Right cardiac atrium (tissue), 5 donors: ENCODE measurements around the gene TOP3B. TPM values are rescaled to one million over a fixed set of nuclear protein-coding genes. Genes with fewer than 3 reads are reported as not detected.

Source experiments
- ATAC-seq, 2 donors: fragments of 200-7000 bp; cut with Tn5 transposase; one replicate each; pipeline versions ENCODE4 v1.8.0 to v1.9.1; 2020; ENCODE audit warnings: moderate library complexity in 2 of 2, mild to moderate bottlenecking in 1 of 2
- DNase-seq, 3 donors: peaks; one replicate each; pipeline ENCODE4 v3.0.0-alpha.2; 2020
- H3K27ac ChIP-seq: one replicate; pipeline ENCODE4 v1.5.1; 2013; ENCODE audit warnings: mild to moderate bottlenecking, low read length, control low read depth, moderate library complexity
- H3K27me3 ChIP-seq: one replicate; pipeline ENCODE4 v1.6.1; 2013; ENCODE audit not compliant: control insufficient read depth, insufficient read depth
- H3K4me1 ChIP-seq: one replicate; pipeline ENCODE4 v1.6.1; 2013; ENCODE audit warnings: low read length; ENCODE audit not compliant: control insufficient read depth, insufficient read depth
- H3K4me3 ChIP-seq: one replicate; pipeline ENCODE4 v1.5.1; 2013; ENCODE audit warnings: low read length, control low read depth
- H3K9me3 ChIP-seq: one replicate; pipeline ENCODE4 v1.6.1; 2013; ENCODE audit warnings: low read length; ENCODE audit not compliant: control insufficient read depth
- WGBS: extraction: QIAGEN DNeasy Blood & Tissue Kit; methylation state at CpG from one replicate; pipeline ENCODE4 v1.1.7; 2013; 5-methylcytosine and 5-hydroxymethylcytosine counted together
- intact Hi-C, 4 donors: fragments of 100-400 bp; cut with DNase I; formaldehyde crosslinking; loops; one replicate each; pipeline versions ENCODE4 v1.11.0 to v1.14.0; 2022 to 2023
- long read RNA-seq, 4 donors: library from polyadenylated mRNA; unstranded; transcript quantifications; one replicate each; pipeline ENCODE4 v2.0.0, GENCODE V29; 2020 to 2021
- polyA plus RNA-seq: library from polyadenylated mRNA; stranded (reverse); fragments of 200-250 nt; gene quantifications from one replicate; pipeline ENCODE4 v1.2.3, GENCODE V29; 2013
- total RNA-seq, 4 donors: library from RNA; stranded (reverse); fragmentation: NEBNext Ultra II Directional; extraction: Animal tissue kit (Norgen Biotek cat#: 25700); gene quantifications; one replicate each; pipeline ENCODE4 v1.2.1, GENCODE V29; 2021
- donor health status: healthy with polysubstance abuse.
- donor health status: DM: no; HTN: yes; CAD: no.
- donor health status: DM: no; HTN: no; CAD: no.
- donor health status: DM: no; HTN: yes; CAD: no; lungs with severe emphysema.
- donor health status: DM: yes; HTN: yes; CAD: no.

TOP3B gene, protein sequence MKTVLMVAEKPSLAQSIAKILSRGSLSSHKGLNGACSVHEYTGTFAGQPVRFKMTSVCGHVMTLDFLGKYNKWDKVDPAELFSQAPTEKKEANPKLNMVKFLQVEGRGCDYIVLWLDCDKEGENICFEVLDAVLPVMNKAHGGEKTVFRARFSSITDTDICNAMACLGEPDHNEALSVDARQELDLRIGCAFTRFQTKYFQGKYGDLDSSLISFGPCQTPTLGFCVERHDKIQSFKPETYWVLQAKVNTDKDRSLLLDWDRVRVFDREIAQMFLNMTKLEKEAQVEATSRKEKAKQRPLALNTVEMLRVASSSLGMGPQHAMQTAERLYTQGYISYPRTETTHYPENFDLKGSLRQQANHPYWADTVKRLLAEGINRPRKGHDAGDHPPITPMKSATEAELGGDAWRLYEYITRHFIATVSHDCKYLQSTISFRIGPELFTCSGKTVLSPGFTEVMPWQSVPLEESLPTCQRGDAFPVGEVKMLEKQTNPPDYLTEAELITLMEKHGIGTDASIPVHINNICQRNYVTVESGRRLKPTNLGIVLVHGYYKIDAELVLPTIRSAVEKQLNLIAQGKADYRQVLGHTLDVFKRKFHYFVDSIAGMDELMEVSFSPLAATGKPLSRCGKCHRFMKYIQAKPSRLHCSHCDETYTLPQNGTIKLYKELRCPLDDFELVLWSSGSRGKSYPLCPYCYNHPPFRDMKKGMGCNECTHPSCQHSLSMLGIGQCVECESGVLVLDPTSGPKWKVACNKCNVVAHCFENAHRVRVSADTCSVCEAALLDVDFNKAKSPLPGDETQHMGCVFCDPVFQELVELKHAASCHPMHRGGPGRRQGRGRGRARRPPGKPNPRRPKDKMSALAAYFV
- total RNA-seq (10 to 100 TPM; 12.7 to 17.8 (median 13.8) TPM), polyA plus RNA-seq (11.1 TPM)
- long read RNA-seq, donor 1, full-length matches to known transcripts = 9 of 30 reads
- long read RNA-seq, donor 1, partial matches to known transcripts = 12 of 30 reads
- long read RNA-seq, donor 1, other reads (novel, unspliced or antisense) = 9 of 30 reads
- long read RNA-seq, donor 2, partial matches to known transcripts = 9 of 27 reads
- long read RNA-seq, donor 2, other reads (novel, unspliced or antisense) = 9 of 27 reads
- long read RNA-seq, donor 3, transcript TOP3B-201 (18 exons, 2,863 nt) = major isoform, 19 of 52 reads
- long read RNA-seq, donor 3, partial matches to known transcripts = 16 of 52 reads
- long read RNA-seq, donor 3, other reads (novel, unspliced or antisense) = 17 of 52 reads
- long read RNA-seq, donor 4, transcript TOP3B-201 (18 exons, 2,863 nt) = major isoform, 6 of 15 reads
- long read RNA-seq, donor 4, partial matches to known transcripts = 6 of 15 reads
- long read RNA-seq, donor 4, other reads (novel, unspliced or antisense) = 2 of 15 reads

DNA sequence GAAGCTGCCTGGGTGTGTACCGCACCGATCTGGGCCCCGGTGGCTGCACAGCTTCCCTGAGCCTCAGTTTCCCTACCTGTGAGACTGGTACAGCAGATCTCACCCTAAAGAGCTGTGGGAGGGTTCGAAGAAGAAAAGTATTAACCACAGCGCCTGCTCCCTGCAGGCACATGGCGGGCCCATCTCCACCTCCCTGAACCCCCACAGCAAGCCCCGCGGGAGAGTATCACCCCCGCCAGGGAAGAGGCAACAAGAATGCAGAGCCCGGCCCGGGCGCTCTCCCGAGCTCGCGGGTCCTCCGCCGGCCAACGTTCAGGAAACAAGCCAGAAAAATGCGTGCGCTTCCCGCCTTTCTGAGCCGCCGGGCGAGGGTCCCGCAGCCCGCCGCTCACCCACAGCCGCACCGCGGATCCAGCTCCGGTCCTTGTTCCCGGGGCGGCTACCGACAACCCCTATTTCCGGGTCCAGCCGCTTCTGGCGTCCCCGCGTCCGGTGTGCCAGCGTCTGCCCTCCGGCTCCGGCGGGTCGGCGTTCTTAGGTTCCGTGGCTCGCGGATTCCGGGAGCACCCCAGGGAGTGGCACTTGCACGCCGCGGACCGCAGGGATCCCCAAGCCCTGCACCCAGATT lies at the start of gene TOP3B:
Gene TOP3B (minus strand): TSS at position 450 of the 628 bp plus-strand sequence. CDS start 7,078 bp downstream, outside the sequence.
- Histone ChIP-seq H3K9me3 (no peaks in the 10 kb centered on the region), H3K27me3 (no peaks in the 10 kb centered on the region), H3K4me3 (peak within 1 kb of the TSS; percentile 89), H3K27ac (peak within 1 kb of the TSS; percentile 68), H3K4me1 (peaks cover 2% of the 10 kb centered on the region)
- intact Hi-C loops = no loop called here
- DNase-seq = peak; percentile 84 to 93 (median 93)
- WGBS = under 1% methylated on average over 54 of the region's 54 CpGs
- ATAC-seq = peak; percentile 87 to 88

DNA sequence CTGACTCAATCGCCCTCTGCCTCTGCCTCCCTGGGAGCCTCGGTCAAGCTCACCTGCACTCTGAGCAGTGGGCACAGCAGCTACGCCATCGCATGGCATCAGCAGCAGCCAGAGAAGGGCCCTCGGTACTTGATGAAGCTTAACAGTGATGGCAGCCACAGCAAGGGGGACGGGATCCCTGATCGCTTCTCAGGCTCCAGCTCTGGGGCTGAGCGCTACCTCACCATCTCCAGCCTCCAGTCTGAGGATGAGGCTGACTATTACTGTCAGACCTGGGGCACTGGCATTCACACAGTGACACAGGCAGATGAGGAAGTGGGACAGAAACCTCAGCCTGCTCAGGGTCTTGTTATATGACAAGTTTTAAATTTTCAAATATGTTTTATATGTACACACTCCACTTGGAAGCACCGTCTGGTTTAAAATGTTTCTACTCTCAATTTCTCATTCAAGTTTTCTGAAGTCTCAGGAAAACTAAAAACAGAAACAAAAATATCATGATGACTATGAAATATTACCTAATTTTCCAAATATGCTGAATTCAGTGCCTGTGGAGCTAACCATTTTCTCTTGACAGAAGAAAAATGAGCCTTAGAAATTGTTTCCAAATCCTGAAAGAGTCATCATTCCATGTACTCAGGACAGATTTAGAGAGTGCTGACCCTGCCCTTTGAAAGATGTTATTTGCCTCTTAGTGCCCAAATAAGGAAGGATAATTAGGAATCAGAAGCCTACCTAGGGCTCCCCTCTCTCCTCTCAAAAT lies 48.8 kb upstream of the TOP3B start:
- no peaks in the 10 kb centered on the region for H3K27me3 ChIP-seq
- no peak overlapping the region for H3K4me3 ChIP-seq
- 80% methylated on average over 9 of the region's 9 CpGs for WGBS
- no peak for DNase-seq
- peaks cover 6% of the 10 kb centered on the region for H3K4me1 ChIP-seq
- H3K27ac ChIP-seq = no peak overlapping the region
- H3K9me3 ChIP-seq = no peaks in the 10 kb centered on the region
- ATAC-seq = no peak
- intact Hi-C loops = no loop called here

DNA sequence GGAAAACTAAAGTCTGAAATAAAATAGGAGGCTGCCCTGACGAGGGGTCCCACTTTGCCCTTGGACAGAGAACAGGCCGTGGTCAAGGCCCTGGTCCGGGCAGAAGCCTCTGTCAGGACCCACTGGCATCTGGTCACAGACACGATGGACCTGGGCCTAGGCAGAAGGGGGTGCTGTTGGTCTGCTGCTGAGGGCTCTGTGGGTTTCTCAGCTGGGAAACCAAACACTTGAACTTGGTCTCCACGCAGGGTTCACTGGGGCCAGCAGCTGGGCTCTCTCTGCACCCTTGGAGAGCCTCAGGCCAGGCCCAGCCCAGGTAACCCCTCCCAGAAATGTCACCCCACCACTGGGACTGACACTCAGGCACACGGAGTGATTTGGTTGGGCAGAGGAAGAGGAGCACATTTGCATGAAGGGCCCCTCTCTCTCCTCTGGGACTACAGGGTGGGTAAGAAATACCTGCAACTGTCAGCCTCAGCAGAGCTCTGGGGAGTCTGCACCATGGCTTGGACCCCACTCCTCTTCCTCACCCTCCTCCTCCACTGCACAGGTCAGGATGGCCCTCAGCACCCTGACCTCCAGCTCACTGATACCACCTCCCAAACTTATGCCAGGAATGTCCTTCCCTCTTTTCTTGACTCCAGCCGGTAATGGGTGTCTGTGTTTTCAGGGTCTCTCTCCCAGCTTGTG lies 48.1 kb upstream of the TOP3B start:
- 56% methylated on average over 7 of the region's 7 CpGs for WGBS
- ATAC-seq (peak; percentile 66 to 80), DNase-seq (peak; percentile 42 to 76 (median 68))

DNA sequence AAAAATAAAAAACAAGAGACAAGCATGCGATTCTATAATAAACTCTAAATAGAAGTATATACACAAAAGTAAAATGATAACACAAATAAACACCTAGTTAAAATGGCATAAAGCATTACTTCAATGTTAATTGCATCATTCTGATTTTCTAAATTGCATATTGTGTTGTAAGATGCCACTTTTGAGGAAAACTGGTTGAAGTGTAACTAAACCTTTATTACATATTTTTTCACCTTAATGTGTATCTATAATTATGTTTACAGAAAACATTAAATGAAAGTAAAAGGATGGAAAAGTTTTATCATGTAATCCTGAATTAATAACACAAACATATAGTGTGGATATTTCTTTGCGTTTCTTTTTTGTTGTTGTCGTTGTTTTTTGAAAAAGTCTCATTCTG lies 45.4 kb upstream of the TOP3B start:
- Histone ChIP-seq H3K27me3 (no peaks in the 10 kb centered on the region), H3K9me3 (no peaks in the 10 kb centered on the region), H3K4me3 (no peak overlapping the region), H3K27ac (no peak overlapping the region), H3K4me1 (peaks cover 6% of the 10 kb centered on the region)
- intact Hi-C loops = no loop called here
- no peak for ATAC-seq
- WGBS = 93% methylated on average over 3 of the region's 3 CpGs
- no peak for DNase-seq

More for the DNA sequence above, 48.1 kb upstream of the TOP3B start:
- intact Hi-C loops = no loop called here
- H3K9me3 ChIP-seq = no peaks in the 10 kb centered on the region
- no peaks in the 10 kb centered on the region for H3K27me3 ChIP-seq
- no peak overlapping the region for H3K27ac ChIP-seq
- H3K4me1 ChIP-seq = peaks cover 6% of the 10 kb centered on the region
- H3K4me3 ChIP-seq = no peak overlapping the region

DNA sequence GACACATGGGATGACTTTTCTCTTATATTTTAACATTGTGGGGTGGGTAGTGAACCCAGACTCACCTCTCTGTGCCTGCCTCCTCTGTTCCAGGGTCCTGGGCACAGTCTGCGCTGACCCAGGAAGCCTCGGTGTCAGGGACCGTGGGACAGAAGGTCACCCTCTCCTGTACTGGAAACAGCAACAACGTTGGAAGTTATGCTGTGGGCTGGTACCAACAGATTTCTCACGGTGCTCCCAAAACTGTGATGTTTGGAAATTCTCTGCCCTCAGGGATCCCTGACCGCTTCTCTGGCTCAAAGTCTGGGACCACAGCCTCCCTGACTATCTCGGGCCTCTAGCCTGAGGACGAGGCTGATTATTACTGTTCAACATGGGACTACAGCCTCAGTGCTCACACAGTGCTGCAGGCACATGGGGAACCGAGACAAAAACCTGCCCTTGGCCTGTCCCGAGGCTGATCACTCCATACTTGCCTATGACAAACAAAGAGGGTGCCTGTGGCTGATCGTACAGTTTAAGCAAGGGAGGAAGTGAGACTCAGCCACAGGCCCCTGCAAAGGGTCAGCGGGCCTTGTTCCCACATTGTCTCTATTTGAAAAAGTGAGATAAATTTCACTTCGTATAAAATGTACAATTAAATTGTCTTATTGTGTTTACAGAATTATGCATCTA lies 43.7 kb upstream of the TOP3B start:
- DNase-seq (no peak), ATAC-seq (no peak)
- intact Hi-C loops = no loop called here
- H3K4me1 ChIP-seq = no peaks in the 10 kb centered on the region
- 75% methylated on average over 13 of the region's 13 CpGs for WGBS
- H3K27ac ChIP-seq = no peak overlapping the region
- H3K4me3 ChIP-seq = no peak overlapping the region
- H3K9me3 ChIP-seq = no peaks in the 10 kb centered on the region
- H3K27me3 ChIP-seq = no peaks in the 10 kb centered on the region

DNA sequence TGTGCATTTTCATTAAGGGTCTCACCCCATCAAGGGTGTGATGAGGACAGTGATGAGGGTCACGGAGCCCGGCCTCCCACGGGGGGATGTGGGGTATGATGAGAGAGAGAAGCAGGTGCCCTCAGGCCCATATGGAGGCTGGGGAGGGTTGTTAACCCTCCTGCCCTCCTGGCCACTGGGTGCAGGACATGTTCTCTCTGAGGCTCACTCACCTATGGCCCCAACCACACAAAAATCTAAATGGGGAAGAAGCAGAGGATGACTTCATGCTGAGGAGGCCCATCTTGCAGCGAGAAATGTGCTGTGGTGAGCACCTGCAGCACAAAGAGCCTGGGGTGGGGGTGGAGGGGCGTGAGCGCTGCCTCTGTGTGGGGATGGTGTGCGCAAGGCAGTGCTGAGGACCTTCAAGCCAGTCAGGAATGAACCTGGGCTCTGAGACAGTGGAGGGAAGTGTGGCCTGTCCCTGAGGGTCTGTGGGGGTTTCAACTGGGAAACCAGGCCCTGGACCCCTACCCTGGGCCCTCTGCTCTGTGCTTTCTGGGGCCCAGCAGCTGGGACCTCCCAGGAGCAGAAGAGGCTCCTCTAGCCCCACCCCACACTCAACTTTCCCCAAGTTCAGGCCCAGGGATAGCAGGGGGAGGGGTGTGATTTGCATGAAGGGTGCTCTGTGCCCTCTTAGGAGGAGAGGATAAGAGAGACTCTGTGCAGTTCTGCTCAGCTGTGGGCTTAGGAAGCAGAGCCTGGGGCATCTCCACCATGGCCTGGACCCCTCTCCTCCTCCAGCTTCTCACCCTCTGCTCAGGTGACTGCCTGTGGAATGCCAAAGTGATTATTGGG lies 43.0 kb upstream of the TOP3B start:
- no peak for ATAC-seq

DNA sequence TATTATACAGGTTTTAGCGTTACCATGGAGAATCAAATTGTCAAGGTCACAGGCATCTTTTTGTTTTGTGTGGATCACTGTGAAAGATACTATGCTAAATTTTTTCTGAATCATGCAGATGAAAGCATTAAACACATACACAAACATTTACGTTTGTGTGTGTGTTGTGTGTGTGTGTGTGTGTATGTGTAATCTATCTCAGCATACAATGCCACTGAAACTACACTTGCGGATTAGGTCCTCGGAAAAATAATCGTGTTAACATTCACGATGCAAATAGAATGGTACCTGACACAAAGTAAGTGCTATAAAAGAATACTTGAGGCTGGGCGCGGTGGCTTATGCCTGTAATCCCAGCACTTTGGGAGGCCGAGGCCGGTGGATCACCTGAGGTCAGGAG lies 41.9 kb upstream of the TOP3B start:
- 96% methylated on average over 10 of the region's 10 CpGs for WGBS
- Histone ChIP-seq H3K27ac (no peak overlapping the region), H3K9me3 (no peaks in the 10 kb centered on the region), H3K27me3 (no peaks in the 10 kb centered on the region), H3K4me1 (no peaks in the 10 kb centered on the region), H3K4me3 (no peak overlapping the region)
- no peak for DNase-seq
- intact Hi-C loops = no loop called here
- no peak for ATAC-seq

More for the DNA sequence above, 43.0 kb upstream of the TOP3B start:
- no peak for DNase-seq
- Histone ChIP-seq H3K27me3 (no peaks in the 10 kb centered on the region), H3K4me1 (no peaks in the 10 kb centered on the region), H3K4me3 (no peak overlapping the region), H3K27ac (no peak overlapping the region), H3K9me3 (no peaks in the 10 kb centered on the region)
- WGBS = 88% methylated on average over 7 of the region's 7 CpGs
- intact Hi-C loops = no loop called here

DNA sequence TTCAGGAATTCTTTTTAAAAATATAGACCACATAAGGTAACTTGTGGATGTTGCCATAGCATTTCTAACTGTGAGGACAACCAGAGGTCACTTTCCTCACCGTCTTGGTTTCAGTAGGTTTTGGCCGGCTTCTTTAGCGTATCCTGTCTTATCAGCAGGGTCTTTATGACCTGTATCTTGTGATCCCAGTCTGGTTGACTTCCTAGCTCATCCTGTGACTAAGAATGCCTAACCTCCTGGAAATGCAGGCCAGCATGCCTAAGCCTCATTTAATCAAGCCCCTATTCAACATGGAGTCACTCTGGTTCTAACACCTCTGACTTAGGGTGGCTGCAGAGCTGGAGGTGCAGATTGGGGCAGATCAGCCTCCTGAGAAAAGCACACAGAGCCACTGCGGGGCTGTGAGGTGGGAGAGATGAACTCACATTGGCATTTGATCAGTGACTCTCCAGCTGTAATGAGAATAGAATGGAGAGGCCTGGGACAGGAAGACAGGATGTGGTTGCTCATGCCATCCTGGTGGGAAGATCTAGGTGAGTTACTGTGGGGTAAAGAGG lies 41.1 kb upstream of the TOP3B start:
- H3K4me1 ChIP-seq = no peaks in the 10 kb centered on the region
- H3K4me3 ChIP-seq = no peak overlapping the region
- no peaks in the 10 kb centered on the region for H3K27me3 ChIP-seq
- WGBS = 76% methylated on average over 4 of the region's 4 CpGs
- H3K27ac ChIP-seq = no peak overlapping the region
- ATAC-seq (no peak), DNase-seq (no peak)
- H3K9me3 ChIP-seq = no peaks in the 10 kb centered on the region
- intact Hi-C loops = no loop called here
